A549 (cell line): ENCODE results near the gene BICRA. TPM values are rescaled to one million over a fixed set of nuclear protein-coding genes. Genes with fewer than 3 reads are reported as not detected.

Experiments used
- ATAC-seq, 2 experiments: fragments of 200-7000 bp in 1 of 2; fragments of >200 bp in 1 of 2; cut with Nextera tagmentation in 1 of 2; cut with Tn5 transposase in 1 of 2; 3 replicates each; pipeline versions ENCODE4 v1.8.0 to v1.9.1; 2018 to 2020; ENCODE audit warnings: mild to moderate bottlenecking in 1 of 2, moderate library complexity in 1 of 2
- CTCF ChIA-PET: fragments of 300-600 bp; sonication (Branson Sonifier 250); formaldehyde crosslinking; extraction: SDS; loops from one replicate; lab custom pipeline; 2021; ENCODE audit warnings: antibody characterized with exemption, inconsistent platforms; lab: Yijun Ruan, JAX
- POLR2A ChIA-PET: fragments of 350-600 bp; formaldehyde crosslinking; extraction: SDS; loops from one replicate; lab custom pipeline; 2021; ENCODE audit warnings: antibody characterized with exemption, inconsistent platforms; lab: Yijun Ruan, JAX
- DNase-seq, 2 experiments: peaks; one replicate each; pipeline versions ENCODE4 v3.0.0 to v3.0.0-alpha.2; 2011 to 2016; ENCODE audit warnings: low read depth in 1 of 2, low spot score in 1 of 2
- FAIRE-seq: peaks from 2 replicates; lab custom pipeline; 2011; peaks lifted over from hg19 to GRCh38; lab: Jason Lieb, UNC
- H3K27ac ChIP-seq, 2 experiments: fragments of >200 bp; sonication (Bioruptor Twin); formaldehyde crosslinking; 3 replicates each; pipeline ENCODE4 v1.5.1; 2016 to 2017
- H3K4me1 ChIP-seq: fragments of >200 bp; sonication (Bioruptor Twin); formaldehyde crosslinking; 3 replicates; pipeline ENCODE4 v1.6.1; 2016
- H3K4me2 ChIP-seq: fragments of >200 bp; sonication (Bioruptor Twin); formaldehyde crosslinking; 3 replicates; pipeline ENCODE4 v1.6.1; 2016
- H3K4me3 ChIP-seq: fragments of >200 bp; sonication (Bioruptor Twin); formaldehyde crosslinking; 3 replicates; pipeline ENCODE4 v1.5.1; 2016
- H3K9me3 ChIP-seq: fragments of >200 bp; sonication (Bioruptor Twin); formaldehyde crosslinking; 3 replicates; pipeline ENCODE4 v1.6.1; 2016
- CBX2 ChIP-seq: fragments of 200-600 bp; sonication (generic); IDR thresholded peaks from 2 replicates; pipeline ENCODE4 v1.6.1; 2016; ENCODE audit warnings: low read depth, mild to moderate bottlenecking, borderline replicate concordance
- CBX8 ChIP-seq: fragments of 200-600 bp; sonication (generic); IDR thresholded peaks from 2 replicates; pipeline ENCODE4 v1.6.1; 2016
- CHD2 ChIP-seq: fragments of 150-350 bp; IDR thresholded peaks from 2 replicates; pipeline ENCODE4 v1.6.1; 2014; ENCODE audit warnings: low read length; ENCODE audit not compliant: partially characterized antibody
- EHF ChIP-seq: fragments of 250-450 bp; sonication (Bioruptor Pico); IDR thresholded peaks from 2 replicates; pipeline ENCODE4 v1.5.0; 2020; ENCODE audit warnings: mild to moderate bottlenecking
- ESRRA ChIP-seq: fragments of 150-350 bp; IDR thresholded peaks from 2 replicates; pipeline ENCODE4 v1.6.1; 2014; ENCODE audit warnings: mild to moderate bottlenecking, low read length, borderline replicate concordance
- HEYL ChIP-seq: fragments of 250-450 bp; sonication (Bioruptor Pico); IDR thresholded peaks from 2 replicates; pipeline ENCODE4 v1.8.0; 2021; ENCODE audit warnings: mild to moderate bottlenecking, moderate library complexity
- HOXA7 ChIP-seq: fragments of 250-450 bp; sonication (Bioruptor Pico); IDR thresholded peaks from 2 replicates; pipeline ENCODE4 v1.5.0; 2020; ENCODE audit warnings: mild to moderate bottlenecking, moderate library complexity
- HOXB5 ChIP-seq: fragments of 250-450 bp; sonication (Bioruptor Pico); IDR thresholded peaks from 2 replicates; pipeline ENCODE4 v1.5.0; 2020; ENCODE audit warnings: mild to moderate bottlenecking, moderate library complexity
- JUNB ChIP-seq: fragments of >200 bp; sonication (Bioruptor Twin); formaldehyde crosslinking; IDR thresholded peaks from 2 replicates; pipeline ENCODE4 v1.6.1; 2016
- KDM1A ChIP-seq: fragments of 200-600 bp; sonication (generic); IDR thresholded peaks from 2 replicates; pipeline ENCODE4 v1.6.1; 2016; ENCODE audit warnings: low read depth, mild to moderate bottlenecking
- KDM5A ChIP-seq: fragments of 200-600 bp; sonication (generic); IDR thresholded peaks from 2 replicates; pipeline ENCODE4 v1.6.1; 2016; ENCODE audit warnings: antibody characterized with exemption, mild to moderate bottlenecking
- NFE2L2 ChIP-seq: fragments of 150-350 bp; conservative IDR thresholded peaks from 2 replicates; pipeline ENCODE4 v1.6.1; 2014; ENCODE audit warnings: low read length
- NPAS2 ChIP-seq: fragments of 250-450 bp; sonication (Bioruptor Pico); IDR thresholded peaks from 2 replicates; pipeline ENCODE4 v1.8.0; 2022; ENCODE audit warnings: mild to moderate bottlenecking, moderate library complexity, borderline replicate concordance
- NR3C1 ChIP-seq: fragments of >200 bp; sonication (Bioruptor Twin); formaldehyde crosslinking; IDR thresholded peaks from 3 replicates; pipeline ENCODE4 v1.6.1; 2017
- POLR2AphosphoS2 ChIP-seq: conservative IDR thresholded peaks from 2 replicates; pipeline ENCODE4 v1.6.1; 2012; ENCODE audit warnings: low read length, improper control_type of control experiment, inconsistent platforms
- RAD21 ChIP-seq, 2 experiments: fragments of >200 bp in 1 of 2; sonication (Bioruptor Twin) in 1 of 2; formaldehyde crosslinking in 1 of 2; IDR thresholded peaks in 1 of 2; conservative IDR thresholded peaks in 1 of 2; 2 replicates in 1 of 2; 3 replicates in 1 of 2; pipeline ENCODE4 v1.6.1; 2012 to 2018; ENCODE audit warnings: inconsistent platforms in 1 of 2
- ZNF302 ChIP-seq: fragments of 250-450 bp; sonication (Bioruptor Pico); IDR thresholded peaks from 2 replicates; pipeline ENCODE4 v1.9.0; 2021; ENCODE audit warnings: inconsistent platforms, mild to moderate bottlenecking, moderate library complexity
- WGBS: methylation state at CpG from one replicate; pipeline ENCODE4 v1.1.6; 2017; ENCODE audit errors: missing lambda C conversion rate; 5-methylcytosine and 5-hydroxymethylcytosine counted together
- polyA plus RNA-seq, 4 experiments: library from polyadenylated mRNA; depleted of rRNA in 3 of 4; stranded (reverse); fragments of >200 nt; fragmentation: RNase III in 1 of 4; extraction: RNeasy Plus Mini Kit Qiagen cat#74134 plus additional on column Dnase treatment in 1 of 4; gene quantifications; 2 replicates in 3 of 4; 3 replicates in 1 of 4; pipeline ENCODE4 v1.2.3, GENCODE V29; 2011 to 2017
- TF ChIP-seq, protein P1 (sequence below): fragments of >200 bp; sonication (Bioruptor Twin); formaldehyde crosslinking; IDR thresholded peaks from 3 replicates; pipeline ENCODE4 v1.6.1; 2016
- TF ChIP-seq, protein P2 (sequence below): IDR thresholded peaks from 2 replicates; pipeline ENCODE4 v1.6.1; 2012
- TF ChIP-seq, protein P3 (sequence below): fragments of 250-450 bp; sonication (Bioruptor Pico); IDR thresholded peaks from 2 replicates; pipeline ENCODE4 v1.5.0; 2021; ENCODE audit warnings: mild to moderate bottlenecking, moderate library complexity, borderline replicate concordance
- TF ChIP-seq, protein P4 (sequence below): IDR thresholded peaks from 2 replicates; pipeline ENCODE4 v1.6.1; 2012; ENCODE audit warnings: low read depth, borderline replicate concordance
- TF ChIP-seq, protein P5 (sequence below): fragments of 250-450 bp; sonication (Bioruptor Pico); IDR thresholded peaks from 2 replicates; pipeline ENCODE4 v1.5.0; 2020; ENCODE audit warnings: low read depth, mild to moderate bottlenecking, moderate library complexity

BICRA gene
- polyA plus RNA-seq, 2 of the 4 experiments (the other 2 are of a cell fraction): 0.83 to 12.4 TPM

DNA sequence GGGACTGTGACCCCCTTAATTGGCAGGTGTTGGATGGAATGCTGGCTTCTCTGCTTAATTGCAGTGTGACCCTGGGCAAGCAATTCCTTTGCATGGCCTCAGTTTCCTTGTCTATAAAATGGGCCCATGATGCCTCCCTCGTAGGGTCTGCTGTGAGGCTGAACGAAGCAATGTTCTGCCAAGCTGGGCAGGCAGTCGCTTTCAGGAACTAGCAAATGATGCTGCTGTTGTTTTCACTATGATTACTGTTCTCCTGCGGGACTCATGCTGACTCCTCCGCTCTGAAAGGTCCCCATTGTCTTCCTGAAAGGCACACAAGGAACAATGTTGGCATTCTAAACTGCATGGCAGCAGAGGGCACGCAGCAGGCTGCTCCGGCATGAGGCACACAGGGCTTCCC is 6.8 kb downstream of the BICRA start:
- DNase-seq: no peak
- ChIA-PET POLR2A (no interaction called here), CTCF (interaction anchor here (0.6 to 1.7 kb wide), 3 partner anchors 11 to 72 kb away, joined by 3 to 6 read pairs (median 3); no protein-coding TSS in a partner anchor)
- no peak overlapping the region for H3K4me3 ChIP-seq
- peaks cover 28% of the 10 kb centered on the region for H3K4me1 ChIP-seq
- WGBS: 93% methylated on average over 7 of the region's 7 CpGs
- no peak overlapping the region for H3K4me2 ChIP-seq
- TF ChIP-seq KDM1A (0 out of 2 replicates have a peak, but pooled peaks have one; percentile 15), EHF (no peak)
- no peaks in the 10 kb centered on the region for H3K9me3 ChIP-seq
- H3K27ac ChIP-seq: no peak overlapping the region
- no peak for ATAC-seq
- no peak for FAIRE-seq

DNA sequence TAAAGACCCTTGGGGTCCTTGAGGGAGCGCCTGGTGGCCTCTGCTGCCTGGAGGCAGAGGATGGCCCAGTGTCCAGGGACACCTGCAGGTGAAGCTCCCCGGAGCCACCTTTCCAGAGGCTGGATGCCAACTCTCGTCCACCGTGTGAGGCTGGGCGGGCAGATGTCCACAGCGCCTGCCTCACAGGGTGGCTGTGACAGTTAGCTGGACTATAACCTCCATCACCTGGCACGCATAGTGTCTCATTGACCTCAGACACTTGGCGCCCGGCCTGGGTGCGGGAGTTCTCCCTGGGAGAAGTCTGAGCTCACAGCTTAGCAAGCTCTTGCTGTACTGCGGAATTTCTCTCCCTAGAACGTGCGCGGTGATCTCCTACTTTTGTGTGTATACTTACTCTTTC is 9.8 kb downstream of the BICRA start:
- WGBS: 83% methylated on average over 14 of the region's 14 CpGs
- no peak for DNase-seq
- no peaks in the 10 kb centered on the region for H3K9me3 ChIP-seq
- no peak for ATAC-seq
- no peak overlapping the region for H3K27ac ChIP-seq
- POLR2A ChIA-PET: no interaction called here
- no peak for FAIRE-seq
- H3K4me3 ChIP-seq: no peak overlapping the region
- H3K4me1 ChIP-seq: peaks cover 19% of the 10 kb centered on the region; the same call in 2 of the 3 replicates
- H3K4me2 ChIP-seq: no peak overlapping the region
- CTCF ChIA-PET: interaction anchor here (1.1 to 2.3 kb wide), 4 partner anchors 9 to 182 kb away, joined by 3 to 10 read pairs (median 4); partner anchors contain the start of genes EHD2 and NAPA
- TF ChIP-seq ZNF302 (CRISPR knock-in tag): no peak
- no peak for TF ChIP-seq CHD2
- TF ChIP-seq, protein P1, sequence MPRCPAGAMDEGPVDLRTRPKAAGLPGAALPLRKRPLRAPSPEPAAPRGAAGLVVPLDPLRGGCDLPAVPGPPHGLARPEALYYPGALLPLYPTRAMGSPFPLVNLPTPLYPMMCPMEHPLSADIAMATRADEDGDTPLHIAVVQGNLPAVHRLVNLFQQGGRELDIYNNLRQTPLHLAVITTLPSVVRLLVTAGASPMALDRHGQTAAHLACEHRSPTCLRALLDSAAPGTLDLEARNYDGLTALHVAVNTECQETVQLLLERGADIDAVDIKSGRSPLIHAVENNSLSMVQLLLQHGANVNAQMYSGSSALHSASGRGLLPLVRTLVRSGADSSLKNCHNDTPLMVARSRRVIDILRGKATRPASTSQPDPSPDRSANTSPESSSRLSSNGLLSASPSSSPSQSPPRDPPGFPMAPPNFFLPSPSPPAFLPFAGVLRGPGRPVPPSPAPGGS: no peak
- no peak for TF ChIP-seq HOXA7 (CRISPR knock-in tag)
- TF ChIP-seq, all 56 proteins: peak for 0

DNA sequence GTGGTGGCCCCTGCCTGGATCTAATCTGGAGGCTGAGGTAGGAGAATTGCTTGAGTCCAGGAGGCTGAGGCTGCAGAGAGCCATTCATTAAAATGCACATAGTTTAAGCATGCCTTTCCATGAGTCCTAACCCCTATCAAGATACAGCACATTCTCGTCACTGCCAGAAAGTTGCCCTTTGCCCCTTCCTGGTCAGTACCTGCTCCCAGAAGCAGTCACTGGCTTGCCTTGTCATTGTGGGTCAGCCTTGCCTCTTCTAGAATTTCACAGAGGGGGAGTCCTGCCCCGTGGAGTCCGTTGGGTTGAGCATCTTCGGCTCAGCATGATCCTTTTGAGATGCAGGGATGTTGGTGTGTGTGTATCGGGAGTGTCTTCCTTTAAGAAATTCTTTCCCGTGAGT is 10.8 kb downstream of the BICRA start:
- Histone ChIP-seq H3K4me2 (no peak overlapping the region), H3K4me3 (no peak overlapping the region), H3K9me3 (no peaks in the 10 kb centered on the region), H3K4me1 (peaks cover 26% of the 10 kb centered on the region; the same call in 2 of the 3 replicates)
- FAIRE-seq: no peak
- 79% methylated on average over 6 of the region's 6 CpGs for whole genome bisulfite sequencing
- POLR2A ChIA-PET: interaction anchor here (1.0 kb wide), 1 partner anchor 10 kb away, joined by 3 read pairs; no protein-coding TSS in a partner anchor
- peak in 1 of 2 experiments; percentile 36; a peak in 2 of 6 replicates for ATAC-seq
- no peak for TF ChIP-seq JUNB
- TF ChIP-seq ESRRA: no peak
- no peak for TF ChIP-seq POLR2AphosphoS2
- no peak for TF ChIP-seq NPAS2 (CRISPR knock-in tag)
- no peak for TF ChIP-seq RAD21 (conservative IDR thresholded peaks at IDR 0.05 in 1 of 2, IDR thresholded peaks at IDR 0.05 in 1 of 2)
- no peak for TF ChIP-seq ZNF302 (CRISPR knock-in tag)
- no peak for TF ChIP-seq KDM5A
- TF ChIP-seq HEYL (CRISPR knock-in tag): no peak
- TF ChIP-seq, protein P2, sequence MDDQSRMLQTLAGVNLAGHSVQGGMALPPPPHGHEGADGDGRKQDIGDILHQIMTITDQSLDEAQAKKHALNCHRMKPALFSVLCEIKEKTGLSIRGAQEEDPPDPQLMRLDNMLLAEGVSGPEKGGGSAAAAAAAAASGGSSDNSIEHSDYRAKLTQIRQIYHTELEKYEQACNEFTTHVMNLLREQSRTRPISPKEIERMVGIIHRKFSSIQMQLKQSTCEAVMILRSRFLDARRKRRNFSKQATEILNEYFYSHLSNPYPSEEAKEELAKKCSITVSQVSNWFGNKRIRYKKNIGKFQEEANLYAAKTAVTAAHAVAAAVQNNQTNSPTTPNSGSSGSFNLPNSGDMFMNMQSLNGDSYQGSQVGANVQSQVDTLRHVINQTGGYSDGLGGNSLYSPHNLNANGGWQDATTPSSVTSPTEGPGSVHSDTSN: no peak
- TF ChIP-seq CBX2: no peak
- TF ChIP-seq HOXB5 (CRISPR knock-in tag): no peak
- TF ChIP-seq, protein P3, sequence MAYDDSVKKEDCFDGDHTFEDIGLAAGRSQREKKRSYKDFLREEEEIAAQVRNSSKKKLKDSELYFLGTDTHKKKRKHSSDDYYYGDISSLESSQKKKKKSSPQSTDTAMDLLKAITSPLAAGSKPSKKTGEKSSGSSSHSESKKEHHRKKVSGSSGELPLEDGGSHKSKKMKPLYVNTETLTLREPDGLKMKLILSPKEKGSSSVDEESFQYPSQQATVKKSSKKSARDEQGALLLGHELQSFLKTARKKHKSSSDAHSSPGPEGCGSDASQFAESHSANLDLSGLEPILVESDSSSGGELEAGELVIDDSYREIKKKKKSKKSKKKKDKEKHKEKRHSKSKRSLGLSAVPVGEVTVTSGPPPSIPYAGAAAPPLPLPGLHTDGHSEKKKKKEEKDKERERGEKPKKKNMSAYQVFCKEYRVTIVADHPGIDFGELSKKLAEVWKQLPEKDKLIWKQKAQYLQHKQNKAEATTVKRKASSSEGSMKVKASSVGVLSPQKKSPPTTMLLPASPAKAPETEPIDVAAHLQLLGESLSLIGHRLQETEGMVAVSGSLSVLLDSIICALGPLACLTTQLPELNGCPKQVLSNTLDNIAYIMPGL (CRISPR knock-in tag): no peak
- TF ChIP-seq CBX8: no peak
- no peak for TF ChIP-seq NFE2L2
- TF ChIP-seq, protein P4, sequence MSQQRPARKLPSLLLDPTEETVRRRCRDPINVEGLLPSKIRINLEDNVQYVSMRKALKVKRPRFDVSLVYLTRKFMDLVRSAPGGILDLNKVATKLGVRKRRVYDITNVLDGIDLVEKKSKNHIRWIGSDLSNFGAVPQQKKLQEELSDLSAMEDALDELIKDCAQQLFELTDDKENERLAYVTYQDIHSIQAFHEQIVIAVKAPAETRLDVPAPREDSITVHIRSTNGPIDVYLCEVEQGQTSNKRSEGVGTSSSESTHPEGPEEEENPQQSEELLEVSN: no peak
- no peak for TF ChIP-seq NR3C1
- TF ChIP-seq, protein P5, sequence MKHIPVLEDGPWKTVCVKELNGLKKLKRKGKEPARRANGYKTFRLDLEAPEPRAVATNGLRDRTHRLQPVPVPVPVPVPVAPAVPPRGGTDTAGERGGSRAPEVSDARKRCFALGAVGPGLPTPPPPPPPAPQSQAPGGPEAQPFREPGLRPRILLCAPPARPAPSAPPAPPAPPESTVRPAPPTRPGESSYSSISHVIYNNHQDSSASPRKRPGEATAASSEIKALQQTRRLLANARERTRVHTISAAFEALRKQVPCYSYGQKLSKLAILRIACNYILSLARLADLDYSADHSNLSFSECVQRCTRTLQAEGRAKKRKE (CRISPR knock-in tag): no peak
- TF ChIP-seq, all 56 proteins: peak for 0
- CTCF ChIA-PET: interaction anchor here (1.1 to 2.3 kb wide), 2 partner anchors 10 to 93 kb away, joined by 3 to 10 read pairs; partner anchors contain the start of gene EHD2
- H3K27ac ChIP-seq: no peak overlapping the region
- DNase-seq: no peak
